GM19193 (cell line): ENCODE results near the gene STK31.

ENCODE experiments used
- POLR2A ChIP-seq: IDR thresholded peaks from 4 replicates; pipeline ENCODE4 v1.6.1; 2011; ENCODE audit not compliant: insufficient read depth, insufficient read length; ENCODE audit errors: extremely low read depth

STK31 gene

GRCh38 chr7:23700046-23700445, 10.0 kb upstream of the STK31 start:
- TF ChIP-seq POLR2A, result no peak

GRCh38 chr7:23709081-23709750, 803 bp upstream of the STK31 start:
- TF ChIP-seq POLR2A, result no peak

- no peak for TF ChIP-seq POLR2A
Measured at GRCh38 chr7:23712368-23713284, 2.6 kb downstream of the STK31 start.

GRCh38 chr7:23713285-23714149, 3.5 kb downstream of the STK31 start:
- TF ChIP-seq POLR2A, result no peak

- no peak for TF ChIP-seq POLR2A
Measured at GRCh38 chr7:23714150-23714464, 4.1 kb downstream of the STK31 start.

- no peak for TF ChIP-seq POLR2A
Measured at GRCh38 chr7:23714579-23714978, 4.6 kb downstream of the STK31 start.

GRCh38 chr7:23715099-23715498, 5.1 kb downstream of the STK31 start:
- TF ChIP-seq POLR2A, result no peak

- TF ChIP-seq POLR2A, result no peak
Measured at GRCh38 chr7:23717788-23718187, 7.8 kb downstream of the STK31 start.

GRCh38 chr7:23721456-23721855, 11.4 kb downstream of the STK31 start:
- TF ChIP-seq POLR2A, result no peak

- no peak for TF ChIP-seq POLR2A
Measured at GRCh38 chr7:23742051-23742450, 32.0 kb downstream of the STK31 start.

GRCh38 chr7:23743226-23743625, 33.2 kb downstream of the STK31 start:
- no peak for TF ChIP-seq POLR2A

- TF ChIP-seq POLR2A, result no peak
Measured at GRCh38 chr7:23746629-23747028, 36.6 kb downstream of the STK31 start.

- no peak for TF ChIP-seq POLR2A
Measured at GRCh38 chr7:23751852-23752251, 41.8 kb downstream of the STK31 start.

GRCh38 chr7:23759671-23760391, 49.8 kb downstream of the STK31 start:
- TF ChIP-seq POLR2A, result no peak

GRCh38 chr7:23765943-23766342, 55.9 kb downstream of the STK31 start:
- no peak for TF ChIP-seq POLR2A
